Stimulated activated naive CD4-positive, alpha-beta T cell (primary cell): ENCODE data around the gene KRTAP29-1.
A peak's percentile ranks its signal among the peaks of the same experiment; 100 is the strongest.
"Not testable (repeated sequence)": the region's sequence is repeated elsewhere in the genome, so short reads cannot be mapped to it uniquely, and the experiment has no call there.

Experiments used
- DNase-seq, 6 experiments: peaks; one replicate each; lab custom pipeline; 2025; lab: John Stamatoyannopoulos, UW

The KRTAP29-1 gene, protein sequence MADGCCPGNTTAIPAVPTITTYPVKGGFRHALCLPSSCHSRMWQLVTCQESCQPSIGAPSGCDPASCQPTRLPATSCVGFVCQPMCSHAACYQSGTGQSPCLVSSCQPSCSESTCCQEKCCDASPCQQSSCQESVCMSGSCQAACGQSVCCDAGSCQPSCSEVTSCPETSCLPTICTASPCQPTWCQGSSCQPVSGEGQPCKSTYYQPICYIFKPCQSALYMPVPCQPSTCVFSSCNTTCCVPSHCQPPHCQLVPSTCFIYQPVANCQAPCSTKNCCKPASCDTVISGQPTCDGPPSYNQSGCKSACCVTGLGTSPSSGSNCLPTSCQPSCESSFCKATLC

DNA sequence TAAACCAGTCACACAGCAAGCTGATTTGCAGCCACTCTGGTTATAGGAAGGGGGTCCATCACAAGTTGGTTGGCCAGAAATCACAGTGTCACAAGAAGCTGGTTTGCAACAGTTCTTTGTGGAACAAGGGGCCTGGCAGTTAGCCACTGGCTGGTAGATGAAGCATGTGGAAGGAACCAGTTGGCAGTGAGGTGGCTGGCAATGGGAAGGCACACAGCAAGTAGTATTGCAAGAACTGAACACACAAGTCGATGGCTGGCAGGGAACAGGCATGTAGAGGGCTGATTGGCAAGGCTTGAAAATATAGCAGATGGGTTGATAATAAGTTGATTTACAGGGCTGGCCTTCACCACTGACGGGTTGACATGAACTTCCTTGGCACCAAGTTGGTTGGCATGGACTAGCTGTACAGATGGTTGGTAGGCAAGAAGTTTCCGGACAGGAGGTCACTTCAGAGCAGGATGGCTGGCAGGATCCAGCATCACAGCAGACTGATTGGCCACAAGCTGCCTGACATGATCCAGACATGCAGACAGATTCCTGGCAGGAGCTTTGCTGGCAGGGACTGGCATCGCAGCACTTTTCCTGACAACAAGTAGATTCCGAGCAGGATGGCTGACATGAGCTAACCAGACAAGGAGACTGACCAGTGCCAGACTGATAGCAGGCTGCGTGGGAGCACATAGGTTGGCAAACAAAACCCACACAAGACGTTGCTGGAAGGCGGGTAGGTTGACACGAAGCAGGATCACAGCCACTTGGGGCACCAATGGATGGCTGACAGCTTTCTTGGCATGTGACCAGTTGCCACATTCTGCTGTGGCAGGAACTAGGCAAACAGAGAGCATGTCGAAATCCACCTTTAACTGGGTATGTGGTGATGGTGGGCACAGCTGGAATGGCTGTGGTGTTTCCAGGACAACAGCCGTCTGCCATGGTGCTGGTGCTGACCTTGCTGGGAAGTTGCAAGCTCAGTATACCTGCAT, at the start of gene KRTAP29-1:
KRTAP29-1 (minus strand) TSS at position 936 of the 986 bp plus-strand sequence; CDS start at position 936, 0 bp downstream.
- no peak for DNase-seq

DNA sequence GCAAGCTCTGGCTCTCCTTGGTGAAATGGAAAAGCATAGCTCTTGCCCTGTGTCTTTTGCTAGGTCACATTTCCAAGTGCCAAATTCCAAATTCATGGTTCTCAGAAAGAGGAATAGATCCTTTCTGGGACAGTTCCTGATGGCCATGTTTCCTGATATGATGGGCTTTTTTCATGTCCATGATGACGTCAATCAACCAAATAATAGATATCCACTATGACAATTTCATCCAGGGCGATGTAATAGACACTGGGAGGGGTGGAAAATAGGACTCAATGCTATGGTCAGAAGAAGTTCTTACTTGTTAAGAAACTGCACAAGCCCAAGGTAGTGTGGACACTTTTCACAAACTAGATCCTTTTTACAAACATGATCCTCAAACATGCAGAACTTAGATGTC, 48.5 kb upstream of the KRTAP29-1 start:
- no peak for DNase-seq

DNA sequence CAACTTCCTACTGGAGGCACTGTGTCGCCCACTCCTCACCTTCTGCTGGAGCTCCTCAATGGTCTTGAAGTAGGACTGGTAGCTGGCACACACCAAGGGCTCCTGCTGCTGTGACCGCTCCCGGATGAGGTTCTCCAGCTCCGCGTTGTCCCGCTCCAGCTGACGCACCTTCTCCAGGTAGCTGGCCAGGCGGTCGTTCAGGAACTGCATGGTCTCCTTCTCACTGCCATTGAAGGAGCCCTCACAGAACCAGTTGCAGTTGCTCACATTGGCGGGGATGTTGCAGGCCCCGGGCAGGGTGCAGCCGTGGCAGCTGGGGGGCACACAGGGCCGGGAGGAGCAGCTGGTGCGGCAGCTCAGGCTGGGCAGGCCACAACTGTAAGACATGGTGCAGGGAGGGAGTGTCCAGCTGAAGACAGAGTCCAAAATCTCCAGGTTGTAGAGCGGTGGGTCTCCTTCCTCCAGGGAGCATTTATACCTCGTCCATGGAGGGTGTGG, 47.8 kb upstream of the KRTAP29-1 start, which contains the start of gene KRT33A:
KRT33A (minus strand) TSS at position 448 of the 498 bp plus-strand sequence; CDS start at position 387, 61 bp downstream.
- DNase-seq: not testable (repeated sequence)

DNA sequence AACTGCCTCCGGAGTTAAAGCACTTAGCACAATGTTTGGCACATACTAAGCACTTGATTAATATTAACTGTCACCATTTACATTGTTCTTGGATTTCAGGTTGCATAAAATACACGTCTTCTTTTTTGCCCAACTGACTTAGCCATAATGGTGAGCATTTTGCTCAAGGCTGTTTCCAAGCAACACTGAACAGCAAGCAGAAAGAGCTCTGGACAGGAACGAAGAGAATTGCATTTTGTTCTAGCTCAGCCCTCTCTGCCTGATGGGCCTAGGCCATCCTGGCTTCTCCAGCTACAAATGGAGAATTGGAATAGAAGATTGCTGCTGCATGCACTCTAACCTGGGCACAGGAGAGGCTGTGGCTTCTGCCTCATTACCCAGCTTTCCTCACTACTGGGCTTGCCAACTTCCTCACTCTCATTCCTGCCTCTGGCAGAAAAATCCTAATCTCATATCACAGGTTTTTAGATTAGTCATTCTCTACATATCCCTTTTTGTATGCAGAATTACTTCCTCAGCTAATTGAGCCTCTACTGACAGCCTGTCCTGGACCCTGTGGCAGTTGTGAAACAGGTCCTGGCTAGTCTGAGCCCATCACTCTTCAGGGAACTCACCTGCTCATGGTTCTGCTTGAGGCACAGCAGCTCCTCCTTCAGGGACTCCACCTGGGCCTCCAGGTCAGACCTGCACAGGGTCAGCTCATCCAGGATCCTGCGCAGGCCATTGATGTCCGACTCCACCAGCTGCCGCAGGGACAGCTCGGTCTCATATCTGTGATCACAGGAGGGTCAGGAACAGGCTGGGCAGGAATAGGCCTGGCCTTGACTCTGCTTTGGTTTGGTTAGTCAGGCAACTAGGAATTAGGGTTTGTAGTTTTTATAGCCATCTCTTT, 45.5 kb upstream of the KRTAP29-1 start:
- no peak for DNase-seq

DNA sequence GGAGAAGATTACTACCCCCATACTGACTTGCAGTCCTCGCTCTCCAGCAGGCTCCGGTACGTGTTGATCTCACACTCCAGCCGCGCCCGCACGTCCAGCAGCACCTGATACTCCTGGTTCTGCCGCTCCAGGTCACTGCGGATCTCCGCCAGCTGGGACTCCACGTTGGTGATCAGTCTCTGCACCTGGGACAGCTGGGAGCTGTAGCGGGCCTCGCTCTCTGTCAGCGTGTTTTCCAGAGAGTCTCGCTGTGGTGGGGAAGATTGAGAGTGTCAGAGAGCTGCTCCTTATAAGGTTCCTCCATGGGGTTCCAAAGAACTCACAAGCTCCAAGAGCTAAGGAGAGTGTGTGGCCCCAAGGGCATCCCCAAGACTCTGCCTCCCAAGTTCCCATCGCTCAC, 43.8 kb upstream of the KRTAP29-1 start:
- DNase-seq: not testable (repeated sequence)

DNA sequence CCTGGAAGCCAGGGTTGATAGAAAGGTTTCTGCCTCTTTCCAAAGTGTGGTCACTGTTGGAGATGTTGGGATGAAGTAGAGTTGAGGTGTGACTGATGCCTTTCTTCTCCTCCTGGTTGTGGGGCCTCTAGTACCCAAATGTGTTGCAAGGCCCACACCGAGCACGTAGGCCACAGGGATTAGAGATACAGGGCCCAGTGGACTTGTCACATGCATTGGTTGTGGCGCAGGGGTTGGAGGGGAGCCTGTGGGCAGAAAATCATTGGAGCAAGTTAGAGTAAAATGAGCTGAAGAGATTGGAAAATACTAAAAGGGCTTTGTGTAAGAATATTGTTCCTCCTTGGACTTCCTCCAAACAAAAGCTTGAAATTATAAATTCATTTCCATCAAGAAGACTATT, 43.3 kb upstream of the KRTAP29-1 start:
- DNase-seq: no peak

DNA sequence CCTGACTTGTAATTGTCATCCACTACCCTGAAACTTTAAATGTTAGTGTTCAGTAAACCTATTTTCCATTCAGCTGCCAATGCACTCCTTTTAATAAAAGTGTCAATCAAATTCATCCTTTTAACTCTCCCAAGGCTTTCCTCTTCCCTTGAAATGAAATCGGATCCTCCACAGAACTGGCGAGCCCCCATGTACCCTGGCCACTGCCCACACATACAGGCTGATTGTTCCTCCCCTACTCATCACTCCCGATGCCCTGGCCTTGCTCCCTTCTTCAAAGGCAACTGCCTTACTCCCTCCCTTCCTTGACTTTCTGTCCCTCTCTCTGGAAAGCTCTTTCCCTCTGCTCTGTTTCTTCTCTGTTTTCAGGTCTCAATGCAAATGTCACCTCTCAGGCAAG, 40.4 kb upstream of the KRTAP29-1 start:
- no peak for DNase-seq

DNA sequence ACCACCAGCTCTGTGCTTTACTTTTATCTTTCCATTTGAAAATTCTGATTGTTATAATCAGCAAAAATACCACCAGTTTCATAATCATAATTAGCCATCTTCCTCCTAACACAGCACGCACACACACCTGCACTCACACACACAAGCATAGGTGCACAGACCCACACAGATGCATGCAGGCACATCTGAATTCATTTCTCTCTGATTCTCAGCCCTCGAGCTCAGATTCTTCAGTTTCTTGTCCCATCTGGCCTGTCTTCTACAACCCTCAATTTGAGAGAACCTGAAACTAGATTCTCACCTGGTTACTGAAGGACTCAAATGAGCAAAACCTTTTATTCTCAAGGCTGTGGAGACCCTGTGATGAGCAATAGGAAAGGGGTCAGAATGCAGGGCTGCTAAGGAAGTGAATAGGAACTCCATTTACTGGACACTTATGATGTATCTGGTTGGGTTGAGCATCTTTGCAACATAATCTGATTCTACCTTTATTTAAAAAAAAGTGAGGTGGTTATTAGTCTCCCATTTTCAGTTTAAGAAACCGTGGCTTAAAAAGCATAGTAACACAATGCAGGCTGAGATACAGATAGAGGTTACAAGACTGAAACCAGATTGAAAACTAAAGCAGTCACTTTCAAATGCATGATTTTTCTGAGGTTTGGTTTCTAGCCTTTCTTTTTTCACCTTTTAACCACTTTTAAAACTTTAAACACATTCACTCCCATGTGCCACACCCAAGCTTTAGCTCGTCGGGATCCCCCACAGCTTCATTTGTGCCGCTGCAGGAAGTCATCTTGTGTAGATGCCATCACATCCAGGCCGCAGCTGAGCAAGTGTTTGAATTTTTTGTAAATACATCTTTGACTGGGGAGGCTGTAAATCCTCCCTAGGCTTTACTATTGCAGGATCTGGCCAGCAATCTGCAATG, 38.5 kb upstream of the KRTAP29-1 start:
- peak; percentile 24 to 88 (median 54) for DNase-seq

DNA sequence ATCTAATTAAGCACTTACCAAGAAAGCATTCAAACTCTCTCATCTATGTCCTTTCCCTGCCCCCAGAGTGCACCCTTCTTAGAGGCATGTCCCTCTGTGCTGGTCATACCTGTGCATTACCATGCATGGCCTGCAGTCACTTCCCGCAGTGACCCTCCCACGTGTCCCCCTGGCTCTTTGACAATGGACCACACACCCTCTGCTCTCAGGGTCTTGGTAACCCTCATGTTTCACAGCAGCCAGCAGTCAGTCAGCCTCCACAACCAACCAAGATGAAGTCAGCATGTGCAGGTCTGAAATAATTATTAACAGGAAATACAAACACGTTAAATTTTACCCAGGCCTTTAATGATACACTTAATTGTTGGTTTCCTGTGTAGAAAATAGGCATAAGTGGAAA, 37.8 kb upstream of the KRTAP29-1 start:
- no peak for DNase-seq

DNA sequence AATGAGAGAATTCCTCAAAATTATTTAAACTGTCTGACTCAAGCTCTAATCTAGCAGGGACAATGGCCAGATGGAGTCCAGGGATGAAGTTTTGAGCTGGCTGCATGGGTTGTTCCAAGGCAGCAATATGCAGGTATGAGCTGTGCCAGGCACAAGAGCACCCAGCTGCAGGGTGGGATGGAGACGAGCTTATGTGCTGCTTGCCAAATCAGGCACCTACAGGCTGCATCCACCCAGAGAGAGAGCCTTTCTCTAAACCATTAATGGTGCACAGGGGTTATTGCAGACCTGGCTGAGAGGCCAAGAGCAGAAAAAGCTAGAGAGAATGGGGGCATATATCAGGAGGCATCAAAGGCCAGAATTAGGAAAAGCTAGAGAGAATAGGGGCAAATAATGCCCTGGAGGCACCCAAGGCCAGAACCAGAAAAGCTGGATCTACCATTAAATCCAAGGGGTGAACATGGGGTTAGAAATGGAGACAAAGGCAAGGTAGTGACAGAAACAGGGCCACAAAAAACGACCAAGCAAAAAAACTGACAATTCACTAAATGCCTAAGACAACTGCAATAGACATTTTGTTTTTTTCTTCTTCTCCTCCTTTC, 37.0 kb upstream of the KRTAP29-1 start:
- peak in 1 of 6 experiments; percentile 35 for DNase-seq

DNA sequence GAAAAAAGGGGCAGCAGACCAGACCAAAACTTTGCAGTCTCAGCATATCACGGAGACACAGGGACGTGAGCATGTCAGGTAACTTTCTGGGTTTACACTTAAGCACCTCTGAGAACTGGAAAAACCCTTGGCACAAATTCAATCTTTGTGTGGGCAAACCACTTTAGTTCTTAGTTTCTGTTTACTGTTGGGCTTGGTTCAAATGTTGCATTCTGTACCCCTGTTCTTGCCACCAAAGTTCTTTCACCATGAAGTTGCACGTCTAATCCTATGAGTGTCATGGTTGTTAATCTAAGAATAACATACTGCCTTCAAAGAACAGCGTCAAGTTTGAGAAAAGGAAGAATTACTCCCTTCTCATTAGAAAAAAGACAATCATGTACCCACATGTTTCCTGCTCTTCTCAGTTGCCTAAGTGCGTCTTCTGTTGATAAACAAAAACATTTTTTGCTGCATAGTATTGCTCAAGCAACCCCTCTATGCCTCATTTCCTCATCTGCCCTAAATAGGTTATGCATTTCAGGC, 36.4 kb upstream of the KRTAP29-1 start:
- peak; percentile 19 to 90 (median 66) for DNase-seq

DNA sequence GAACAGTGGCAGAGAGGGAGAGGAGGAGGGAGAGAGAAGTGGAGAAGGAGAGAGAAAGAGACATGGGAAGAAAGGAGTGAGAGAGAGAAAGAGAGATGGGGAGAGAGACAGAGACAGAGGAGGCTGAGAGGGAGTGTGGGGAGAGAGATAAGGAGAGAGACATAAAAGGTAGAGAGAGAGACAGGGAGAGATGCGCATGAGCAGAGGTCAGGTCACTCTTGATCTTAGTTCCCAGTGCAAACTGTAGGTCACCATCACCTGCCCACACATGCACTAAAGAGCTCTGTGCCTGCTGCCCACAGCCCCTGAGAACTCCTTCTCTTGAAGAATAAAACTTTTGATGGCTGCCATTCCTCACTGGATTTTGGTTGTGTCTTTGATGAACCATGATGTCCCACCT, 33.1 kb upstream of the KRTAP29-1 start:
- no peak for DNase-seq

DNA sequence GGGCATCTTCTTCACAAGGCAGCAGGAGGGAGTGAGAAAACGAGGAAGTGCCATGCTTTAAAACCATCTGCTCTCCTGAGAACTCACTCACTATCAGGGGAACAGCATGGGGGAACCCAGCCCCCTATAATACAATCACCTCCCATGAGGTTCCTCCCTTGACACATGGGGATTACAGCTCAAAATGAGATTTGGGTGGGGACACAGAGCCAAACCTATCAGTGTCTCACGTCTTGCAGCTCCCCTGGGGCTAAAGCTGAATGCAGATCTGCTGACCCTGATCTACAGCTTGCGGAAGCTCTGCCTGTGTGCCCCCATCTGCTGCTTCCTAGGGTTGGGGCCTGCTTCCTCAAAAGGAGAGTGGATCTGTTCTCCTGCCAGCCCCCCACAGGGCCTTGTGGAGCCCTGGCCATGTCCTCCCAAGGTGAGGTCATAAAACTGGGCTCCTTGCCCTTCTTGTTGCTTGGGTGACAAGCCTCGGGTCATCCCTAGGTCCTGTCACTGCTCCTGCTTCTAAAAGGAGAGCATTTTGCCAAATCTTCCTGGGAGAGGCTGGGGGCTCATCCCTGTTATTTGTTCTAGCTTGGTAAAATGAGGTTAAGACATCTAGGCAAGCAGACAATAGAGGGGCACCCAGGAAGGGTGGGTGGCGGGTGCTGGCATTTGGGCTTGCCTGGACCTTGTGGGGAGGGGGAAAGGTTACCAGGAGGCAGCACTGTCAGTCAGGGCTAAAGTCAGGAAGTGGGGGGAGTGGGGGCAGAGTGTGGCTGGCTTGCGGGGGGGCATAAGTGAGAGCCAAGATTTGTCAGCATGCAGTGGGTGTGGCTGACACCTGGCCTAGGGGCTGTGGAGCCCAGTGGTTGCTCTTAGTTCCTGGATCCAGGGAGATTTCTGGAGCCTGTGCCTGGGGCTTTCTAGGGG, 32.0 kb upstream of the KRTAP29-1 start:
- DNase-seq: no peak

DNA sequence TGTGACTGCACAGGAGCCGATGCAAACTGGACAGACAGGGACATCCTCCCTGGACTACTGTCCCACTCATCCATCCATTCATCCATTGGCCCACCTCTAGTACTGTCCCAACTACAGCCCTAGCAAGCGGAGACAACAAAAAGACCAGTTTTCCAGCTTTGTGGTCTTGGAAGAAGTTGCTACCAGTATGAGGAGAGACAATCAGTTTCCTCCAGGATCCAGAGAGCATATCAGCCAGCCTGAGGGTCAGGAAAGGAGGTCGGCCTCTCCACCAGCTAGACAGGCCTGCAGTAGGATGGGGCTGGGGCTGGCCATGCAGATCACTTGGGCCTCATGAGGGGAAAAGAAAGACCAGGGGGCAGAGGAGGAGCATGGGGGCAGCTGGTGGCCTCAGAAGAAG, 31.2 kb upstream of the KRTAP29-1 start:
- no peak for DNase-seq

DNA sequence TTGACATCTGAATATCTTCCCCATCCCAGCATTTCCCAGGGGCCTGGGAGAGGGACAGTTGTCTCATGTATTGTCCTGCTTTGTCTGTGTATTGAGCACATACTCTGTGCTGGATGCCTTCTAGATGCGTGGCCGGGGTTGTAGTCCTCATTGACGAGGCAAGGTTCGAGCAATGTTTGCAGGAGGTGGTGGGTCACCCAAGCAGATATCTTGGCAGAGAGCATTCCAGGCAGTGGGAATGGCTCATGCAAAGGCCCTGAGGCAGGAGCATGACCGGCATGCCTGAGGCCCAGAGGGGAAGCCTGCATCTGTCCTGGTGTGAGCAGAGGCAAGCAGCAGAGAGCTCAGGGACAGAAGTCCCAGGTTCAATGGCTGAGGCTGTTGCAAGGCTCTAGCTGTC, 30.4 kb upstream of the KRTAP29-1 start:
- DNase-seq: no peak

DNA sequence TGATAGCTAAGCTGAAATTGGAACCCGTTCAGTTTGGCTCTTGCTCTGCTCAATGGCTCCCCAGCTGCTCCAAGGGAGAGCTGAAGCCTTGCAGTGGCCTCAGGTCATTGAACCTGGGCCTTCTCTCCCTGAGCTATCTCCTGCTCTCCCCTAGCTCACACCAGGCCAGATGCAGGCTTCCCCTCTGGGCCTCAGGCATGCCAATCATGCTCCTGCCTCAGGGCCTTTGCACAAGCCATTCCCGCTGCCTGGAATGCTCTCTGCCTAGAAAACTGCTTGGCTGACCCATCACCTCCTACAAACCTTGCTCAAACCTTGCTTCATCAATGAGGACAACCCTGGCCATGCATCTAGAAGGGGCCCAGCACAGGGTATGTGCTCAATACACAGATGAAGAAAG, 29.6 kb upstream of the KRTAP29-1 start:
- DNase-seq: no peak

DNA sequence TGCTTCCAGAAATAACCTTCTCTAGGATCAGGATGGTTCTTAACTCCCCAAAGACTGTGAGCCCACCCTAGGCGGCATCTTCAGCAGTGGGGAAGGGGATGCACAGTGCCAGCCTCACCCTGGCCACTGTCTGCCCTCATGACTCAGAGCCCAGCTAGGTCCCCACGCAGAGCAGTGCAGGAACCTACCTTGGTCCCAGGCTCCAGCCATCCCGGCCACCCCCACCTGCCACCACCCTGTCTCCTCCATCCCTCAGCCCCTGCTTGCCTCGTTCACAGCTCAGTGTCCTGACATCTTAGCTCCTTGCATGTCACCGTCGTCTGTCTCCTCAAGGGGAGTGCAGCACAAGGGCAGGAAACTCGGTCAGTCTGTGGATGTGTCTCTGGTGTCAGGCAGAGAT, 29.0 kb upstream of the KRTAP29-1 start:
- DNase-seq: no peak

DNA sequence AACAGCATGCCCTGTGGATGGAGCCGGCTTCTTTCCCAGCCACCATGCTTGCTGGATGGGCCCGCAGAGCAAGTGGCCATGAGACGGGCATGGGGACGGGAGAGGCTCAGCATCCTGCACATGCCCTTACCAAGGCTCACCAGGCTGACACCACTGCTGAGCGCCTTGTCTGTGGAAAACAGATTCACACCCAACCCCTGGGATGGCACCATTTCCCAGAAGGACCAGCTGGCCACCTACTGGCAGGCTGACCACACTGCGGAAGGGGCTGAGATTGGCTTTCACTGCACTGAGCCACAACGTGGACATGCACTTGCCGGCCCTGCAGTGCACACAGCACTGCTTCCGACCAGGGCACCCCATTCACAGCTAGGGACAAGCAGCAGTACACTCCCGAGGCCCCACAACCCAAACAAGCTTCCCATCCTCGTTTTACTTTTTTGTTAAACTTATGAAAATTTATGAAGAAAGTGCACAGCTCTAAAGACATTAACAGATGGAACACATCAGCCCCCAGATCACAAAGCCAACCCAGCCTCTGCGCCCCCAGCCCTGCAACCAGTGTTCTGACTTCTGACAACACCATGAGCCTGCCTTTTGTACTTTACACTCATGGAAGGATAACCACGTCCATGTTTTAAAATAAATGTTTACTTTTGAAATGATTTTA, 26.8 kb upstream of the KRTAP29-1 start:
- DNase-seq: no peak
